NCI-H1694 treated with DMSO at 0.1 percent for 48 hours (cell line): ENCODE measurements around the gene RAE1.

ENCODE experiments used
- DNase-seq: peaks from one replicate; lab custom pipeline; 2025; lab: John Stamatoyannopoulos, UW

The RAE1 gene, protein sequence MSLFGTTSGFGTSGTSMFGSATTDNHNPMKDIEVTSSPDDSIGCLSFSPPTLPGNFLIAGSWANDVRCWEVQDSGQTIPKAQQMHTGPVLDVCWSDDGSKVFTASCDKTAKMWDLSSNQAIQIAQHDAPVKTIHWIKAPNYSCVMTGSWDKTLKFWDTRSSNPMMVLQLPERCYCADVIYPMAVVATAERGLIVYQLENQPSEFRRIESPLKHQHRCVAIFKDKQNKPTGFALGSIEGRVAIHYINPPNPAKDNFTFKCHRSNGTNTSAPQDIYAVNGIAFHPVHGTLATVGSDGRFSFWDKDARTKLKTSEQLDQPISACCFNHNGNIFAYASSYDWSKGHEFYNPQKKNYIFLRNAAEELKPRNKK

GRCh38 chr20:57351042-57351783 lies at the start of gene RAE1:
TSS of gene RAE1 (plus strand) at chr20:57351255. CDS start at chr20:57354039, 2,784 bp downstream.
- peak; percentile 67 for DNase-seq

DNA sequence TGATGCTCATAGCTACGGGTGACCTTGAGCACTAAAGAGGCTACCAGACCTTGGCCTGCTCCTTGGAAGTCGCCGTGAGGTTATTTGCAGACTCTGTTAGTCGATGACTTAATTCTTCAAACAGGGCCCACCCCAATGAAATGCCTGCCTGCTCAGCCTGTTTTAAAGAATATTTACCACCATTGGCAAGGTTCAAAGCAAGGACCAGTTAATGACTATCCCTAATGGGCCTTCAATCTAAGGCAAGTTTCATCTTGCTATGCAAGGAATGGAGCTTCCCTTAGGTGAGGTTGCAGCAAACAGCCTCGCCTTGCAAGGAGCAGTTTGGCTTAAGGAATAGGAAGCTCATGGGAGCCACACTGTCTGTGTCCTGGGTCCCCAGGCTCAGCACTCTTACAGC lies 44.3 kb upstream of the RAE1 start:
- DNase-seq = no peak

- DNase-seq = no peak
Measured at GRCh38 chr20:57308451-57309271, 42.4 kb upstream of the RAE1 start.

DNA sequence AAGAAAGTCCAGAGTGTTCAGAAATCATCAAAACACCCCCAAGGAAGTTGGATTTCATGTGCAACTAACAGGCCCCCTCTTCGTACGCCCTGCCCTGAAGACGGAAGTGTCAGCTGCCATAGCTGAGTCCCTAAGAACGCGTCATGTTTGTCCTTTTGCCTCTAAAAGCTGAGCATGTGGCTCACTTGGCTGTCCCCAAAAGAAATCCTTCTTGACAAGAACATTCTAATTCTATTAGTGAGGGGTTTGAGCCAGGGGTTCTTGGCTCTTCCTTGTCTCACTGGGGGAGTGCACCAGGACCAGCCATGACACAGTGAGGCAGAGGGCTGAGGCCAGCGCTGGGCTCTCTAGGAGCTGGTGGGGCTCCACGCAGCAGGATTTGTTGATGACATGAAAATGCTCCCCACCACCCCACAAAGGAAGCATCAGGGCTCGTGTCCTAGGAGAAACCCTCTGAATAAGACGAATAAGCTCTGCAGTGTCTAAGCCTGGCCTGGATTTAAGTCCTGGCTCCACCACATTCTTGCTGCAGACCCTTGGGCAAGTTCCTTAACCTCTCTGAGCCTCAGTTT lies 41.4 kb upstream of the RAE1 start:
- no peak for DNase-seq

DNA sequence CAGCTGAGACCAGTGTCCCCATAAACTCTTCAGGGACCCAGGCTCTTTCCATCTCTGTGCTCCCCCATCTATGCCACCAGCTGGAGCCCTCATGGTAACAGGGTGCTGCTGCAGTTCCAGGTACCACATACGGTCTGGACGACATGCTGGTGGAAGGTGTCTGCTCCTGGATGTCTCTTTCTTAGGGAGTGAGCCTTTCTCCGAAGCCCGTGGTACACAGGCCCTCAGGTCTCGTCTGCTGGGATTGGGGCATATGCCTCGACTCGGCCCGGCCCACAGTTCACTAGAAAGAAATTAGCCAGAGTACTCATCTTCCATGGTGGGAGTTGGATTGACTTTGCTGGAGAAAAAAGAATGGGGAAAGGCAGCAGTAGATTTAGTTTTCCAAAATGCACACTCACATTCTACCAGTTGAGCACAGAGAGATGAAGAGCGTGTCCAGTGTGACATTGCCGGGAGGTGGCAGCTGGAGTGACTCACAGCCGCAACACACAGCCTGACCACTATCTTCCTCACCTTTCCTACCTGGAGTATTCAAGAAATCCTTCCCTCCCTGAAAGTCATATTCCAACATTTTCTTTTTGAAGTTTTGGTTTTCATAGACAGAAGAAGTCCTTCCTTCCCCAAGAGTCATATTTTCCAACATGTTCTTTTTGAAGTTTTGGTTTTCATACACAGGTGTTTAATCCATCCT lies 40.1 kb upstream of the RAE1 start:
- DNase-seq = no peak

DNA sequence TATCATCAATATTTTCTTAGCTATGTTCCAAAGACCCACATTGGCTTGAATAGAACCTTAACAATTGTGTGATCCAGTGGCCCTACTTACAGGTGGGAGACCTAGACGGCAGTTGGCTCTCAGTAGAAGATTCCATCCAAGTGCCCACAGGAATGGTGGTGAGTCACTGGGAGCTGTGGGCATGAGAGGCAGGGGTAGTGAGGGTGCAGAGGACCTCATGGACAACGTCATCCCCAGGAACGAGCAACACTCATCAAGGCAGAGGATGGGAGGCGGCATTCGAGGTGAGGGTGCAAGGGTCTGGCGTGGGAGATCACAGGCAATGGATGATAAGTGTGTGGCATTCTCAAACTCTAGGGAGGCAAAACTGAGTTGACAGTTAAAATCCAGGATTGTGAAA lies 38.9 kb upstream of the RAE1 start:
- DNase-seq = no peak

DNA sequence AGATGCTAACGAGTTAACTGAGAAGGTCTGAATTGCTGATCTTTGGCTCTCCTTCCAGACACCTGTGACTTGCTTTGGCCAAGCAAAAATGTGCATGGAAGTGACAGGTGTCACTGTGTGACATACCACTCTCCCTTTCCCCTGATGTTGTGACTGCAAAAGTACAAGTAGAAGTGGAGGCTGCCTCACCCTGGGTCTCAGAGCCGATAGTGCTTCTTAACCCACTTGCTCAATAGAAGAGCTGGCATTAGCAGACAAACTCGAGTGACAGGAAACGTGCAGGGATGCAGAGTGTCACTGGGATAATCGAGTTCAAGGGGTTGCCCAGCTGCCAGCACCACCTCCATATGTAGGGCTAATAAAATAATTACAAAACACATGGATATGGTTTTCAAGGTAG lies 37.8 kb upstream of the RAE1 start:
- DNase-seq = no peak

DNA sequence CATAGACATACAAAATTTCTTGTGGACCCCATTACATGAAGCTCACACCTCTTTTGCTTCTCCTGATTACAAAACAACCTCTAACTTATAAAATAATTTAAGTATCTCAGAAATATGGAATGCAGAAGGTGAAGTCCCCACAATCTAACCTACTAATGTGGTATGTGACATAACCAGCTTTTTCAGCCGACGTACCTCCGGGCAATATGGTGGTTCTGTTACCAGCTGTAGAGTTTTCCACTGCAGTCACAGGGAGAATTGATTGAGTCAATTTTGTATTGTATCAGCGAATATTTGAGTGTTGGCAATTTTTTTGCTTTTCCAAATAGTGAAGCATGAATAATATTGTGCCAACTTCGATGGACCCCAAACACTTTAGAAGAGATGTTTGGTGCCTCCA lies 37.1 kb upstream of the RAE1 start:
- no peak for DNase-seq

DNA sequence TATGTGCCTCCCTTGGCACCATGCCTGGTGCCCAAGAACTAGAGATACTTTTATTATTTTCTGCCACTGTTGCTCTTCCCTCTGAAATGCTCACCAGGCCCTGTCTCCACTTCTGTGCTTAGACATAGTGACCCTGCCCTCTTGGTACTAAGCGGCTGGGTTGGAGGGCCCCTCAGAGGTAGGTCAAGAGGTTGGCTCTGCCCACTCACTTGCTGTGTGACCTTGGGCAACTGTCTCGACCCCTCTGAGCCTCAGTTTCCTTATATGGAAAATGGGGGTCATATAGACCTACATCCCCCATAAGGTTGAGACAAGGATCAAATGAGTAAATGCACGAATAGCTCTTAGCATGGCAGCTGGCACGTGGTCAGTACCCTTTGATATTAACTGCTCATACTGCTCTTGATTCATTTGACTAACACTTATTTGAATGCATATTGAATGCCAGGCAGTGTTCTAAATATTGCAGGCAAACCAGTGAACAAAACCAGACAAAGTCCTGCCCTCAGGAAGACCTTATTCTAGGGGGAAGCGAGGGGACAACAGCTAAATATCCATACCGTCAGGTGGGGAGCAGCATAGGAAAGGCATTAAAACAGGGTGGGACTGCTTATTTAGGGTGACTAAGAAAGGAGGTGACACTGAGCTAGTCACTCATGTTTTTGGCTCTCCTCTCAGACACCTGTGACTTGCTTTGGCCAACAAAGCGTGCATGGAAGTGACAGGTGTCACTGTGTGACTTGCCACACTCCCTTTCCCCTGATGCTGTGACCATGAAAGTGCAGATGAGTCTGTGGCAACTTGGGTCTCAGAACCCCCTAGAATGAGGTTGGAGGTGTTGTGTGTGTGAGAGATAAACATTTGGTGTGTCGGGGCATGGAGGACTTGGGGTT lies 35.7 kb upstream of the RAE1 start:
- DNase-seq = no peak

DNA sequence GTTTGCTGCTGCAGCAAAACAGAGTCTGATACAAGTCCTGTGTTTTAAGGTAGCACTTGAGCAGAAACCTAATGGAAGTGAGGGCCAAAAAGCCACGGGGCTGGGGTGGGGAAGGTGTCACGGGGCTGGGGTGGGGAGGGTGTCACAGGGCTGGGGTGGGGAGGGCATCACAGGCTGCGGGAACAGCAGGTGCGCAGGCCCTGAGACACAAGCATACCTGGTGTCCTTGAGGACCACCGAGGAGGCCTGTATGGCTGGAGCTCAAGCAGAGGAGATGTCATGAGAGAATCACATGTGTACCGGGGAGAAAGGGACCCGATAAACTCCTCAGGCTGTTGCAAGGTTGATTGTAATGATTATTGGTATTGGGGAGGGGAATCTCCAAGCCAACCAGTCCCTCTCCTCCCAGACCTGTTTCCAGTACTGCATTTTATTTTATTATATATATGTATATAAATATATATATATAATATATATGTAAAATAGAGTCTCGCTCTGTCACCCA lies 35.0 kb upstream of the RAE1 start:
- no peak for DNase-seq

DNA sequence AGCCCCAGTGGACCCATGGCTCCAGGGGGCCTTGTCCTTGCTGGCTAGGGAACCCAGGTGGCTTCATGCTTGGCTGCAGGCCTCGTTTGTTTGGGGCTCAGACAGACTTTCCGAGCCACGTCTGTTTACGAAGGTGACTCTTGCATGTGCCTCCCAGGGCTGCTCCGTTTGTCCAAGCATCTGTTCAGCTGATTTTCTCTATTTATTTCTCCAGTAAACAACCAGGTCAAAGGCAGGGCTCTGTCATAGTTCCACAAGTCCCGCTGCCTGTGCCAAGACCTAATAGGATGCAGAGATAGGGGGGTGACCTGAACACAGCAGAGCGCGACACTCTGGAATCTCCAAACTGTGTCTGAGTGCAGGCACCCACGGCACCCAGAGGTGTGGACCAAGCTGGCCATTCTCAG lies 34.3 kb upstream of the RAE1 start:
- no peak for DNase-seq

DNA sequence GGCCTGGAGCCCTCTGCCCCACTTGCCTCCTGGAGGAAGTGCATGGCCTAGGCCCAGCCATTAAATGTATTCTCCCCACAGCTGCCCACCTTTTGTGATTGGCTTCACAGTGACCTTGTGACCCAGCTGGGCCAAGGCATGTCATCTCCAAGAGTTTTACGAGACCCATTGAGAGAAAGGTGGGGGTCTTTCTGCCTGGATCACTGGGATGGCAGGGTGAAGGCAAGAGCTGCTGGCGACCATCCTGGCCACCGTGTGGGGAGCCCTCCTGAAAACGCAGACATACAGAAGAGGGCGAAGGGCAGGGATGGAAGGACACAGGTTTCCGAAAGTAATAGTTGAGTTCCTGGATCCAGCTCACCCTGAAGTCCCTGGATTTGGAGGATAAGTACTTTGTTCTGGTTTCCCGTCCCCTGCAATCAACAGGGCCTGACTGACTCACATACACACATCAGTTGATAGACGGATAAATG lies 33.7 kb upstream of the RAE1 start:
- DNase-seq = no peak

DNA sequence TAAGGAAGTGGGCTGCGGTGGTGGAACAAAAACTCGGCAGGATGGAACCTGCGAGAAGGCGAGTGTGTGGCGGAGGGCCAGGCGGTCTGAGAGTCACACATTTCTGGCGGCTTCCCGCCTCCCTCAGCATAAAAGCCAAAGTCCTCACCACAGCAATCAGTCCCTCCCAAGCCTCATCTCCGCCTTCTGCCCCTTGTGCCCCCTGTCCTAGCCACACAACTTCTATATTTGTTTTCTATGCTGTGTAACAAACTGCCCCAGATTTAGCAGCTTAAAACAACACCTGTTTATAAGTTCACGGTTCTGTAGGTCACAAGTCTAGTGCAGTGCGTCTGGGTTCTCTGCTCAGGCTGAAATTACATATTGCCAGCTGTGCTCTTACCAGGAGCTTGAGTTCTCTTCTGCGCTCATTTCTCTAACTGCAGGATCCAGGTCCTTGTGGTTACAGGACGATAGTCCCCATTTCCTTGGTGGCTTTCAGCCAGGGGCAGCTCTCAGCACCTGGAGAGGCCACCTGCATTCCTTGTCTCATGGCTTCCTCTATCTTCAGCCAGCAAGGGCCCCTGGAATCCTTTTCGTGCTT lies 33.2 kb upstream of the RAE1 start:
- DNase-seq = no peak

- DNase-seq = no peak
Measured at GRCh38 chr20:57319584-57319983, 31.5 kb upstream of the RAE1 start.

DNA sequence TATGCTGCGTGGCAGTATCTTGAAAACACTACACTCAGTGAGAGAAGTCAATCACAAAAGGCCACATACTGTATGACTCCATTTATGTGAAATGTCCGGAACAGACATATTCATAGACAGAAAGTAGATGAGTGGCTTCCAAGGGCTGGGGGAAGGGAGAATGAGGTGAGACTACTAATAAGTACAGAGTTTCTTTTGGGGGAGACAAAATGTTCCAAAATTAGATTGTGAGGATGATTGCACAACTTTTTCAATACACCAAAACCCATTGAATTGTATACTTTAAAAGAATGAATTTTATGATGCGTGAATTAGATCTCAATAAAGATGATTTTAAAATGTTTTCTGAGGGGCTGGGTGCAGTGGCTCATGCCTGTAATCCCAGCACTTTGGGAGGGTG lies 30.7 kb upstream of the RAE1 start:
- DNase-seq = no peak

DNA sequence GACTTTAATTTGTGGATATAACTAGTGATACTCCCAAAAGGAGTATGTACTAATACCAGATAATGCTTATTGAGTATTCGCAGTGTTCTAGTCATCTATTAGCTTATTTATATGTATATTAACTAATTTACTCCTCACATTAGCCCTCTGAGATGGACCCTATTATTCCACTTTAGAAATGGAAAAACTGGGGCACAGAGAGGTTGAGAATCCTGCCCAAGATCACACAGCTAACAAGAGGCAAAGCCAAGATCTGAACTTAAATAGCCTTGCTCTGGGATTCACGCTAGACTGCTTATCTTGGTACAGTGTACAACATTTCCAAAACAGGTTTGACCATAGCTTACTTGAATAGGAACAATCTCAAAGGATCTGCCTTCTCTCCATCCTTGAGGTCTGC lies 29.9 kb upstream of the RAE1 start:
- DNase-seq = no peak

DNA sequence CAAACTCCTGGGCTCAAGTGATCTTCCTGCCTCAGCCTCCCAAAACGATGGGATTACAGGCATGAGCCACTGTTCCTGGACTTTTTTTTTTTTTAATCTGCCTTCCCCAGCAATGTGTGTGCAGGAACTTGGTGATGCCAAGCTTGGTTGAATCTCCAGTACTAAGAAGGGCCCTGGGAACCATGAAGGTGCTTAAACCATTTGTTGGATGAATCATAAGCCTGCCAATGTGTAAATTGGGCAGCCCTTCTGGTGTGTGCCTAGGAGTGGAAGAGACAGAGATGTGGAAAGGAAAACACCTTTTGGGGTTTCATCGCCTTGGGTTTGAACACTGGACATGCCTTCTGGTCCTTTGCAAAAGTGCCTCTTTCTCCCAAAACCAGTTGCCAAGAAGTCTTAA lies 28.6 kb upstream of the RAE1 start:
- DNase-seq = no peak

GRCh38 chr20:57323034-57323433 lies 28.0 kb upstream of the RAE1 start:
- no peak for DNase-seq

- no peak for DNase-seq
Measured at GRCh38 chr20:57325632-57326356, 25.3 kb upstream of the RAE1 start.
